HG02840 (cell line): ENCODE measurements around the gene HLF.

Source experiments
- ATAC-seq: cut with Tn5 transposase; IDR thresholded peaks from one replicate; pipeline ENCODE4 v1.9.1; 2021; ENCODE audit warnings: mild to moderate bottlenecking, moderate library complexity, moderate number of reproducible peaks; ENCODE audit not compliant: unreplicated experiment, low FRiP score

The HLF gene

DNA sequence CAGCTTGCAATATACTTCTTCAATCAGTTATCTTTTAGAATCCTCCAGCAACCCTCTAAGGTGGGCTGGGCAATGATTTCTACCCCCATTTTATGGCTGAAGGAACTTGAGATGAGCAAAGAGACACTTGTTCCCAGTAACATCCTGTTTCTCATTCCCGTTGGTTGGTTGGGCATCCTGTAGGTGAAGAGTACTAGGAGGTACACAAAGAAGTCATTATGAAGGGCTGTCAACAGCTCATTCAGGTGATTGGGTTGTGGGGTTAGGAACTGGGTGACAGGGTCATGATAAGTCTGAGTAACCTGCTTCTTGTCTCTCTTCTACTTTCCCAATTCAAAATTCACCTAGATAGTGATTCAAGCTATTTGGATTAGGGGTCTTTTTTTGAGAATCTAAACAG lies 80.4 kb downstream of the HLF start:
- no peak for ATAC-seq

- no peak for ATAC-seq
These were observed 81.9 kb downstream of the HLF start for GRCh38 chr17:55346658-55347057.

GRCh38 chr17:55347341-55347740 lies 82.6 kb downstream of the HLF start:
- ATAC-seq = no peak

GRCh38 chr17:55348749-55349354 lies 84.1 kb downstream of the HLF start:
- ATAC-seq = no peak

DNA sequence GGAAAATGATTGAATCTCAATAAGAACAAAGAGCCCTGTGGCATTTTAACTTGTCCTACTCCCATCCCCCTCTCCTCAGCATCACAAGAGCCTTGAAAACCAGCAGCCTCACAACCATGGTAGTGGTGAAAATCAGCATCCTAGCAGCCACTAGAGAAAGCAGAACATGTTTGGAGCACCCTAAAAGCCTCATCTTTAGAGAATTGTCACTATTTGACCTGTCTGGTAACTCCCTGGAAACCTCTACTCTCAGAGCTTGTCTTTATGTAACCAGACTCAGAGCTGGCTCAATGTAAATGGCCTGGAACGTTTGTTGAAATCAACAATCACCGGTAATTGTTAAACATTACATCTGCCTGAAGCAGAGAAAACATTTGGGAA lies 86.1 kb downstream of the HLF start:
- no peak for ATAC-seq

GRCh38 chr17:55351226-55351625 lies 86.5 kb downstream of the HLF start:
- no peak for ATAC-seq

- no peak for ATAC-seq
These were observed 89.2 kb downstream of the HLF start for GRCh38 chr17:55354010-55354409.

GRCh38 chr17:55354941-55355340 lies 90.2 kb downstream of the HLF start:
- ATAC-seq = no peak

- ATAC-seq = peak; percentile 88
These were observed 91.9 kb downstream of the HLF start for GRCh38 chr17:55356434-55357328.

- no peak for ATAC-seq
These were observed 96.2 kb downstream of the HLF start for GRCh38 chr17:55360971-55361370.

- ATAC-seq = no peak
These were observed 98.3 kb downstream of the HLF start for GRCh38 chr17:55363033-55363432.

DNA sequence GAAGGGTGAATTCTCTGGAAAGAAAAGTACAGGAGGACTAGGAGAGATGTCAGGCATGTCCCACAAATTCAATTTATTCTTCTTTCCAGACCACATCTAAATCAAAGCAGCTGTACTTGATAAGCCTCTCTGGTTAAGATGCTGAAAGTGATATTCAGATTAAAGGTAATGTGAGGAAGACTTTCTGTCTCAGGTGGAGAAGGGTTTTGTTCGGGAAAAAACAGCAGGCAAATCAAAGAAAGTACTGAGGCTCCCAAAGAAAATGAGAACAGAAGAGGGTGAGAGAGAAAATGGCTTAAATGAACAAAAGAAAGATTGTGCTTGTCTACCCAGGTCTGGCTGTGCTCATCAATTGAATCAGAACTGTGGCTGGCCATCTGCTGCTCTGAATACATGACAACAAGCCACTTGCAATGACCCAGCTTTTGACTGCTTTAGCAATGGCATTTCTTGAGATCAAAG lies 101.3 kb downstream of the HLF start:
- no peak for ATAC-seq

GRCh38 chr17:55368706-55369105 lies 103.9 kb downstream of the HLF start:
- ATAC-seq = no peak
